ENCODE results near the gene MLPH. TPM values are rescaled to one million over a fixed set of nuclear protein-coding genes. Genes with fewer than 3 reads are reported as not detected.

The MLPH gene
- total and polyA plus RNA-seq, 2 donors (not counting 1 experiment from before 2014, with no cell fraction given), result not detected

DNA sequence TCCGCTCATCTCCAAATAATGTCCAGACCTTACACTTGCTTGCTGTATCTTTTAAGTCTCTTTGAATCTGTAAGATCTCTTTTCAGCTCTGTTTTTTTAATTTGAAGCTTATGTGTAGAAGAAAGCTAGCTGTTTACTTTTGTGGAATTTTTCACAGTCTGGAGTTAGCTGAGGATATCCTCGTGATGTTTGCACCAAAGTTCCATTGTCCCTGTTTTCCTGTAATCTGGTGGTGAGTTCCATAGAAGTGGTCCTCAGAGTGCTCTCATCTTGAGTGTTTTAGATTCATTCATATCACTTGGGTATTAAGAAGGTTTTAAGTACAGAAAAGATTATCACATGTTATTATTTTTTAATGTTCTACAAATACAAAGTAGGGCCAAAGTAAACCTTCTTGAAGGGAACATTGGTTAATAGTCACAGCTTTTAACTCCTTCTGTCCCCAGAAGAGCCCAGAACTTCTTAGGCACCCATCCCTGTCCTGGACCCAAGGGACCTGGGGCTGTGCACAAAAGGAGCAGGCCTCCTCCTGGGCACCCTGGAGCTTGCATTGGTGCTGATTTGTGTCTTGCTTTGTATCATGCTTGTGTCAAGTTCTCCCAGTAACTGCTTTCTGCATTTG lies 15.0 kb downstream of the MLPH start:
- no peak overlapping the region for H3K27ac Mint-ChIP-seq
- peaks cover 38% of the 10 kb centered on the region for H3K27me3 Mint-ChIP-seq
- intact Hi-C loops (cut with micrococcal nuclease), result no loop called here
- Histone ChIP-seq H2AFZ (ENCODE audit: insufficient read depth, low read depth, low read length, poor library complexity, severe bottlenecking) (no peak overlapping the region), H3K79me2 (ENCODE audit: control insufficient read depth, insufficient read depth, low read length) (no peaks in the 10 kb centered on the region), H3K36me3 (replicated peaks in 1 of 2; ENCODE audit: control extremely low read depth in 1 of 2, control insufficient read depth in 1 of 2, extremely low read depth in 1 of 2, insufficient read depth in 2 of 2, low read length in 1 of 2) (no peaks in the 10 kb centered on the region), H3K4me3 (ENCODE audit: control extremely low read depth in 1 of 5, extremely low read depth in 1 of 5, insufficient read depth in 1 of 5, low read depth in 2 of 5, low read length in 4 of 5) (no peak overlapping the region), H3K4me2 (replicated peaks; ENCODE audit: low read depth, low read length, poor library complexity, severe bottlenecking) (no peak overlapping the region), H3K27ac (ENCODE audit: low read length in 2 of 2) (no peak overlapping the region), H4K20me1 (ENCODE audit: control insufficient read depth, insufficient read depth, low read length, poor library complexity, severe bottlenecking) (no peaks in the 10 kb centered on the region), H3K4me1 (ENCODE audit: control insufficient read depth in 2 of 2, insufficient read depth in 2 of 2, low read length in 2 of 2) (no peaks in the 10 kb centered on the region), H3K9me3 (ENCODE audit: control extremely low read depth in 1 of 3, control insufficient read depth in 2 of 3, insufficient read depth in 1 of 3, low read length in 2 of 3) (no peaks in the 10 kb centered on the region), H3K27me3 (replicated peaks in 1 of 4; ENCODE audit: control extremely low read depth in 1 of 4, control insufficient read depth in 3 of 4, insufficient read depth in 4 of 4, low read length in 3 of 4) (no peaks in the 10 kb centered on the region), H3K9ac (ENCODE audit: low read length) (no peak overlapping the region)
- ATAC-seq (ENCODE audit: low read depth) (no peak), DNase-seq (no peak)
- CTCF ChIA-PET, result interaction anchor here (1.2 to 2.7 kb wide), 2 partner anchors 10 to 26 kb away, joined by 3 to 15 read pairs; no protein-coding TSS in a partner anchor
- H3K4me1 Mint-ChIP-seq, result no peaks in the 10 kb centered on the region
- POLR2A ChIA-PET, result no interaction called here
- TF ChIP-seq, protein P1, sequence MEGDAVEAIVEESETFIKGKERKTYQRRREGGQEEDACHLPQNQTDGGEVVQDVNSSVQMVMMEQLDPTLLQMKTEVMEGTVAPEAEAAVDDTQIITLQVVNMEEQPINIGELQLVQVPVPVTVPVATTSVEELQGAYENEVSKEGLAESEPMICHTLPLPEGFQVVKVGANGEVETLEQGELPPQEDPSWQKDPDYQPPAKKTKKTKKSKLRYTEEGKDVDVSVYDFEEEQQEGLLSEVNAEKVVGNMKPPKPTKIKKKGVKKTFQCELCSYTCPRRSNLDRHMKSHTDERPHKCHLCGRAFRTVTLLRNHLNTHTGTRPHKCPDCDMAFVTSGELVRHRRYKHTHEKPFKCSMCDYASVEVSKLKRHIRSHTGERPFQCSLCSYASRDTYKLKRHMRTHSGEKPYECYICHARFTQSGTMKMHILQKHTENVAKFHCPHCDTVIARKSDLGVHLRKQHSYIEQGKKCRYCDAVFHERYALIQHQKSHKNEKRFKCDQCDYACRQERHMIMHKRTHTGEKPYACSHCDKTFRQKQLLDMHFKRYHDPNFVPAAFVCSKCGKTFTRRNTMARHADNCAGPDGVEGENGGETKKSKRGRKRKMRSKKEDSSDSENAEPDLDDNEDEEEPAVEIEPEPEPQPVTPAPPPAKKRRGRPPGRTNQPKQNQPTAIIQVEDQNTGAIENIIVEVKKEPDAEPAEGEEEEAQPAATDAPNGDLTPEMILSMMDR (IDR thresholded peaks at IDR 0.05), result no peak
- no peak for TF ChIP-seq EZH2 (IDR thresholded peaks at IDR 0.05; ENCODE audit: borderline replicate concordance, insufficient read depth, low read depth, low read length, poor library complexity, severe bottlenecking)
- H3K9me3 Mint-ChIP-seq (ENCODE audit: insufficient read depth), result no peaks in the 10 kb centered on the region
- no peak overlapping the region for H3K4me3 Mint-ChIP-seq
- WGBS (ENCODE audit: insufficient coverage), result no CpG with 5 or more reads among the region's 2 CpGs

DNA sequence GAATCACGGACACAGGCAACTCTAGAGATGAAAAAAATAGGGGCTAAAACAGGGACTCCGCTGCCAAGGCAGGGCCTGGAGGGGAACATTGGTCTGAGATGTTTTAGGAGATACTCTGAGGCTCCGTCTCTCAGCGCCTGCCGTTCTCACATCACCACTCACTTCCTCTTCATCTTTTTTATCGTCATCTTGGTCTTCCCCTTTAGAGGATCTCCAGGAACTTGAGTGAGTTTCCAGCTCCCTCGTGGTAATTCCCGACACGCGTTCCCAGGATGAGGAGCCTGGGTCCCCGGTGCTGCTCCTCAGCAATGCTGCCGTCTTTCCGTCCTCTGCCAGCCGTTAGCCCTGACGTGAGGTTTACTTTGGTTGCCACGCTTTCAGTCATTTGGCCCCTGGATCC lies 16.1 kb downstream of the MLPH start:
- Mint-ChIP-seq H3K9me3 (ENCODE audit: insufficient read depth) (no peaks in the 10 kb centered on the region), H3K27ac (no peak overlapping the region), H3K4me3 (no peak overlapping the region), H3K4me1 (no peaks in the 10 kb centered on the region), H3K27me3 (peaks cover 40% of the 10 kb centered on the region)
- no peak overlapping the region for H3K27ac ChIP-seq (ENCODE audit: low read length in 2 of 2)
- H3K27me3 ChIP-seq (replicated peaks in 1 of 4; ENCODE audit: control extremely low read depth in 1 of 4, control insufficient read depth in 3 of 4, insufficient read depth in 4 of 4, low read length in 3 of 4), result no peaks in the 10 kb centered on the region
- POLR2A ChIA-PET, result no interaction called here
- H3K9ac ChIP-seq (ENCODE audit: low read length), result no peak overlapping the region
- no peaks in the 10 kb centered on the region for H4K20me1 ChIP-seq (ENCODE audit: control insufficient read depth, insufficient read depth, low read length, poor library complexity, severe bottlenecking)
- DNase-seq (no peak), ATAC-seq (ENCODE audit: low read depth) (no peak)
- intact Hi-C loops (cut with micrococcal nuclease), result no loop called here
- no peak for TF ChIP-seq EZH2 (IDR thresholded peaks at IDR 0.05; ENCODE audit: borderline replicate concordance, insufficient read depth, low read depth, low read length, poor library complexity, severe bottlenecking)
- TF ChIP-seq, protein P1 (IDR thresholded peaks at IDR 0.05), result no peak
- H3K9me3 ChIP-seq (ENCODE audit: control extremely low read depth in 1 of 3, control insufficient read depth in 2 of 3, insufficient read depth in 1 of 3, low read length in 2 of 3), result no peaks in the 10 kb centered on the region
- H3K4me3 ChIP-seq (ENCODE audit: control extremely low read depth in 1 of 5, extremely low read depth in 1 of 5, insufficient read depth in 1 of 5, low read depth in 2 of 5, low read length in 4 of 5), result no peak overlapping the region
- H3K4me1 ChIP-seq (ENCODE audit: control insufficient read depth in 2 of 2, insufficient read depth in 2 of 2, low read length in 2 of 2), result no peaks in the 10 kb centered on the region
- H3K79me2 ChIP-seq (ENCODE audit: control insufficient read depth, insufficient read depth, low read length), result no peaks in the 10 kb centered on the region
- H3K4me2 ChIP-seq (replicated peaks; ENCODE audit: low read depth, low read length, poor library complexity, severe bottlenecking), result no peak overlapping the region
- no peak overlapping the region for H2AFZ ChIP-seq (ENCODE audit: insufficient read depth, low read depth, low read length, poor library complexity, severe bottlenecking)
- 93% methylated on average over 12 of the region's 16 CpGs for WGBS (ENCODE audit: insufficient coverage)
- no peaks in the 10 kb centered on the region for H3K36me3 ChIP-seq (replicated peaks in 1 of 2; ENCODE audit: control extremely low read depth in 1 of 2, control insufficient read depth in 1 of 2, extremely low read depth in 1 of 2, insufficient read depth in 2 of 2, low read length in 1 of 2)
- CTCF ChIA-PET, result interaction anchor here (2.7 kb wide), 1 partner anchor 9 kb away, joined by 15 read pairs; no protein-coding TSS in a partner anchor

Measured in B cell (primary cell).